Measurements from ENCODE around the gene FGFR4. TPM values are rescaled to one million over a fixed set of nuclear protein-coding genes. Genes with fewer than 3 reads are reported as not detected.

Gene FGFR4
- polyA plus RNA-seq, 1 donor (not counting 4 experiments of a cell fraction or from before 2014, with no cell fraction given) = 0.62 TPM

GRCh38 chr5:177077335-177077734, 9.4 kb upstream of the FGFR4 start:
- TF ChIP-seq CTCF (optimal IDR thresholded peaks at IDR 0.05 in 1 of 3, IDR thresholded peaks at IDR 0.05 in 1 of 3, conservative IDR thresholded peaks at IDR 0.05 in 1 of 3; ENCODE audit: extremely low read depth in 1 of 3, insufficient read depth in 2 of 3, low read length in 3 of 3) = no peak
- TF ChIP-seq EZH2 (IDR thresholded peaks at IDR 0.05; ENCODE audit: low read length) = no peak
- Histone ChIP-seq H3K9me1 (ENCODE audit: control insufficient read depth, extremely low read depth, insufficient read depth, low read length) (no peaks in the 10 kb centered on the region), H3K4me1 (ENCODE audit: control insufficient read depth, extremely low read depth, insufficient read depth, low read length) (no peaks in the 10 kb centered on the region), H3K27me3 (ENCODE audit: control insufficient read depth, extremely low read depth, insufficient read depth, low read length) (no peaks in the 10 kb centered on the region), H3K27ac (ENCODE audit: control insufficient read depth, insufficient read depth, low read length) (no peak overlapping the region), H3K9ac (ENCODE audit: control insufficient read depth, extremely low read depth, insufficient read depth, low read length) (no peak overlapping the region), H4K20me1 (ENCODE audit: control insufficient read depth, extremely low read depth, insufficient read depth, low read length) (no peaks in the 10 kb centered on the region), H3K36me3 (ENCODE audit: control insufficient read depth in 2 of 2, extremely low read depth in 1 of 2, insufficient read depth in 2 of 2, low read length in 2 of 2) (no peaks in the 10 kb centered on the region), H3K4me2 (ENCODE audit: control insufficient read depth, extremely low read depth, insufficient read depth, low read depth, low read length) (no peak overlapping the region), H3K9me3 (ENCODE audit: control insufficient read depth, low read depth, low read length) (no peaks in the 10 kb centered on the region), H3K79me2 (ENCODE audit: control insufficient read depth, insufficient read depth, low read length) (no peaks in the 10 kb centered on the region), H2AFZ (ENCODE audit: control insufficient read depth, low read length) (no peak overlapping the region), H3K4me3 (ENCODE audit: control insufficient read depth in 2 of 3, extremely low read depth in 1 of 3, insufficient read depth in 2 of 3, low read depth in 1 of 3, low read length in 3 of 3) (no peak overlapping the region)
- no peak for FAIRE-seq
- dilution Hi-C loops (cut with MboI; ENCODE audit: extremely low pct_ligation_motif_present, low sequenced_read_pairs) = no loop called here
- DNase-seq (ENCODE audit: low read depth, low spot score) = no peak

- Histone ChIP-seq H3K36me3 (ENCODE audit: control insufficient read depth in 2 of 2, extremely low read depth in 1 of 2, insufficient read depth in 2 of 2, low read length in 2 of 2) (no peaks in the 10 kb centered on the region), H3K27me3 (ENCODE audit: control insufficient read depth, extremely low read depth, insufficient read depth, low read length) (peaks cover 10% of the 10 kb centered on the region), H3K9ac (ENCODE audit: control insufficient read depth, extremely low read depth, insufficient read depth, low read length) (no peak overlapping the region), H3K9me3 (ENCODE audit: control insufficient read depth, low read depth, low read length) (no peaks in the 10 kb centered on the region), H3K27ac (ENCODE audit: control insufficient read depth, insufficient read depth, low read length) (no peak overlapping the region), H3K4me2 (ENCODE audit: control insufficient read depth, extremely low read depth, insufficient read depth, low read depth, low read length) (no peak overlapping the region), H3K4me1 (ENCODE audit: control insufficient read depth, extremely low read depth, insufficient read depth, low read length) (no peaks in the 10 kb centered on the region), H3K79me2 (ENCODE audit: control insufficient read depth, insufficient read depth, low read length) (no peaks in the 10 kb centered on the region), H4K20me1 (ENCODE audit: control insufficient read depth, extremely low read depth, insufficient read depth, low read length) (no peaks in the 10 kb centered on the region), H2AFZ (ENCODE audit: control insufficient read depth, low read length) (no peak overlapping the region), H3K4me3 (ENCODE audit: control insufficient read depth in 2 of 3, extremely low read depth in 1 of 3, insufficient read depth in 2 of 3, low read depth in 1 of 3, low read length in 3 of 3) (no peak overlapping the region), H3K9me1 (ENCODE audit: control insufficient read depth, extremely low read depth, insufficient read depth, low read length) (no peaks in the 10 kb centered on the region)
- dilution Hi-C loops (cut with MboI; ENCODE audit: extremely low pct_ligation_motif_present, low sequenced_read_pairs) = no loop called here
- no peak for DNase-seq (ENCODE audit: low read depth, low spot score)
- TF ChIP-seq CTCF (optimal IDR thresholded peaks at IDR 0.05 in 1 of 3, IDR thresholded peaks at IDR 0.05 in 1 of 3, conservative IDR thresholded peaks at IDR 0.05 in 1 of 3; ENCODE audit: extremely low read depth in 1 of 3, insufficient read depth in 2 of 3, low read length in 3 of 3) = no peak
- no peak for TF ChIP-seq EZH2 (IDR thresholded peaks at IDR 0.05; ENCODE audit: low read length)
- FAIRE-seq = no peak
Observed at GRCh38 chr5:177079606-177080005, 7.1 kb upstream of the FGFR4 start.
